Activated CD4-positive, alpha-beta T cell treated with anti-CD3 and anti-CD28 coated beads, Interleukin-2, Interleukin-4, amounts not matched to agents 100 ng/mL and 50 ng/mL, durations not matched to agents 16 hours and 8 hours (primary cell): ENCODE results near the gene GPR4.
"Not testable (repeated sequence)": the region's sequence is repeated elsewhere in the genome, so short reads cannot be mapped to it uniquely, and the experiment has no call there.

Source experiments
- DNase-seq: peaks from one replicate; pipeline ENCODE4 v3.0.0-alpha.2; 2020; ENCODE audit warnings: low spot score

The GPR4 gene

DNA sequence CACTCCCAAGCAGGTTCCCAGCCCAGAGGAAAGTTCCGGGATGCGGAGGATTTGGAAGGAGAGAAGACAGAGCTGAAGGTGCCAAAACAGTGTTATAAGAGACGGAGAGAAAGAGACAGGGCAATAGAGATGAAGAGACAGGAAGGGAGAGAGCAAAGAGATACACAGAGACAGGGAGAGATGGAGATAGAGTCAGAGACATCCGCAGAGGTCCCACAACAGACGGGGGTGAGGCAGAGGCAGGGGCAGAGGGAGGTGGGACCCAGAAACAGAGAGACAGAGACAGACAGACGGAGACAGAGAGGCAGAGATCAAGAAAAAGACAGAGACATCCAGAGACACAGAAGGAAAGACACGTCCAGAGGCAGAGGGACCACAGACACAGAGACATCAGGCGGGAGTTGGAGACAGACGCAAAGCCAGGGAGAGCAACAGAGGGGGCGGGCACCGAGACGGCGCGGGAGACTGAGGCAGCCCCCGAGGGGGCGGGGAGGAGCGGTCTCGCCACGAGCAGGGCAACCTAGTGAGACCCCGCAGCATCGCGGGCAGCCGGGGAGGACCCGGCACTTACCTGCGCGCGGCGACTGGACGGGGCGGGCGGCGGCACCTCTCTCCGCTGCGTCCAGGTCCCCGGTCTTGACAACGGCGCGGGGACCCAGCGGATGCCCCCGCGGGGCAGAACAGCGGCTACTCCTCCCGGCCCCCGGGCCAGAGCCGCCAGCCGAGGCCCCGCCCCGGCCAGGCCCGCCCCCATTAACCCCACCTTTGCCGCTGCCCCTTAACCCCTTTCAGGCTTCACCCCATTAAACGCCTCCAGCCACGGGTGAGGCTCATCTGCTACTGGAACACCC is at the start of gene GPR4:
Gene GPR4 (minus strand): TSS at position 689 of the 851 bp plus-strand sequence. CDS start 10,346 bp downstream, outside the sequence.
- no peak for DNase-seq

GRCh38 chr19:45650722-45651121 is 48.7 kb upstream of the GPR4 start:
- DNase-seq, result no peak

- no peak for DNase-seq
These were observed 44.3 kb upstream of the GPR4 start for GRCh38 chr19:45646345-45646698.

DNA sequence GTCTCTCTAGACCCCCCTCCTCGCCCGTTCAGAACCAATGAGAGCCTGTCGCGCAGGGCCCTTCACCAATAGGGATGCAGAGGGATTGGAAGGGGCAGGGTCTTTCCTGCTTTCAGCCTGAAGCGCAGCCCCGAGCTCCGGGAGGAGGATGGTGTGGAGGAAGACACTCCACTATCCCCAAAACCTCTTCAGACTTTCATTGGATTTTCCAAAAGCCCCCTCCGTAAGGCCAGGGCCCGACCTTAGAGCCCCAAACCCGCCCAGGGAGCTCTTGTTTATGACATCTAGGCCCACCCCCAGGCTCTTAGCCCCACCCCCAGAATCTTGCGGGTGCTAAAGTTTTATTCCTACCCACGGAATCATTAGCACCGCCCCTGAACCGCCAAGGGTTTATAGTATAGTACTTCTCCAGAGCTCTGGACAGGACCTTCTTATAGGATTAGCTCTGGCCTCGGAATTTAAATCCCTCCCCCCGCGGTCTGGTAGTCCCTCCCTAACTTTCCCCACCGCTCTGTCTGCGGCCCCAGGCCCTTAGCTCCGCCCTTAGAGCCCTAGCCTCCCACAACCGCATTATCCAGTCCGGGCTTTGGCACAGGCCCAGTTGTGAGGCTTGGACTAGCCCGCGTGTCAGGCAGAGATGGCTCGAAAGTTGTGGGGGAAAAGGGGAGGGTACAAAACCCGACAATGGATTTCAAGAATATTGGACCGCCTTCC is 43.8 kb upstream of the GPR4 start:
- peak; percentile 86 for DNase-seq

DNA sequence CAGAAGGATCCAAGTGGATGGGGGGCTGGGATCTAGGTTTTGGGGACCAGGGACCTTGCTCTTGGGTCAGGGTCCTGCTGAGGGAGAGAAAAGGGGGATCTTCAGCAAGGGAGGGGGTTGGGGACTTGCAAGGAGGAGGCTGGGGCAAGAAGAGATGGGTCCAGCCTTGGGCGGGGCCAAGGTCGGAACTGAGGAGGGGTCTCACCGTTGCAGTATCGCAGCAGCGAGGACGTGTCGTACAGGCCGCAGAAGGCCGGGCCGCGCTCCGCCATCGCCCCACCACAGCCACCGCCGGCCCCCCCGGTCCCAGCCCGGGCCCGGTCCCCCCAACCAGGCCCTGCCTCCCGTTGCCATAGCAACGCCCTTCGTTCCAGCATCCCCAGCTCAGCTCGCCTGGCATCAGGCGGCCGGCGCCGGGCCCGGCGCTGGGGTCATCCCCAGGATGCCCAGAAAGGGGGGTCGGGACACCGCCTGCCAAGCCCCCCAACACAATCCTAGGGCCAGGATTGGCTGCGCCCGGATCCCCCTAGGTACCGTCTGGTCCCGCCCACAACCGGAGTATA is 43.1 kb upstream of the GPR4 start:
- no peak for DNase-seq

DNA sequence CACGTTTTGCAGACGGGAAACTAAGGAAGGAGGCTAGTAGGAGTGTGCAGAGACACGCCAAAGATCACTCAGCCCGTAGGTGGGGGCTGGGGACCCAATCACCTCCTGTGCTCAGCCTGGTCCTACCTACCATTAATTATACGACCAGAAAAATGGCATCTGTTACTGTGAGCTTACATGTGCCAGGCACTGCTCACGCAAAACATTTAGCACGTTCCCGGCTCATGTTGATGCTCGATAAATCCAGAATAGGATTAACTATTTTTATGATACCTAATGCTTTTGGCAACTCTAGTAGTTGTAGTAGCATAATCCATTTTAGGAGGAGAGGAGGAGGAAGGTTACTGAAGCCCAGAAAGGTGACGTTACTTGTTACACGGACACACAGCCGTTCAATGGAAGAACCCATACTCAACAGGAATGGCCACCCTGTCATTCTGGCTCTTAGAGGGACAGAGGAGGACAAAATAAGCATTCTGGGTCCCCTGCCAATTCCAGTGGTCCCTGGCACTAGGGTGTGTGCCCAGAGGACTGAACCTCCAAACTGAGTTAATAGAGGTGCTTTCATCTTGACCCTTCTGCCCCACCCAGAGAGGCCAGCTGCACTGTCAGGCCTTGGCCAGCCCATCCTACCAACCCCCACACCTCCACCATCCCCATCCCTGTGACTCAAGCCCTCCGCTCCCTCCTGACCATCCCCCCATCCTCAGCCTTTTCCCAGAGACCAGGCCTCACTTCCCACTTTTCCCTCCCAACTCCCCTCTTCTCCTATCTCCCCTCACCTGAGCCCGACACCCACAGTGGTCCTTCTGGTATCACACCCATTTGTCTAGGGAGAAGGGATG is 42.1 kb upstream of the GPR4 start:
- no peak for DNase-seq

- peak; percentile 97 for DNase-seq
These were observed 41.3 kb upstream of the GPR4 start for GRCh38 chr19:45643024-45643926.

DNA sequence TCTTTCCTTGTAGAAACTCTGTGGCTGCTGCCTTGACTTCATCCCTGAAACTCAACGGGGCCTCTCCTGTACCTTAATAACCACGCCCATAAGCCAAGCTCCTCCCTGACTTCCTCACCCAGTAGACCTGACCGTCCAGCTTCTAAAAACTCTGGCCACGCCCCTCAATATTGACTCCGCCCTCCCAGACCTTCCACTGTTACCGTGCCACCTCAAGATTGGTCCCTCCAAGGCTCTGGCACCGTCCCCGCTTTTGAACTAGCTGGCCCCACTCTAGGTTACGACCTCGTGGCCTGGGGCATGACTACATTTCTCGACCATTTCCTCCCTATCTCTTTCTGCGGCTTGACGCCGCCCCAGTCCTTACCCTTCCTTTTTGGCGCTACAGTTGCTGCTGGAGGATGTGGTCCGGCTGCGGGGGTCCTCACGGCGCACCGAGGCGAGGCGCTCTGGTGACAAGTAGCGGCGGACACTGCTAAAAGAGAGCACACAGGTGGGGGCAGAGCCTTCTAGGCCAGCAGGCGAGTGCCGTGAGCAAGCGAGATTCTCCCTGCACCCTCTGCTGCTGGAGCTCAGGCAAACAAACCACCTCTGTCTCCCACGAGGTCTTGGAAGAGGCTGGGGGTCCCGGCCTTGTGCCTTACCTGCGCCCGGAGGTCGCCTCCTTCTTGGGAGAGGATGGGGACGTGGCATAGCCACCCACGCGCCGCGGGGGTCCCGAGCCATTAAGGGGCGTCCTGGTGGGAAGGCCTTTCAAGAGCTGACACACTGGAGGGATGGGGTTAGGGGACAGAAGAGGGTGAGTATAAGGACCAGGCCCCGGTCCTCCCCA is 39.5 kb upstream of the GPR4 start:
- DNase-seq, result peak; percentile 96

GRCh38 chr19:45640849-45641273 is 38.8 kb upstream of the GPR4 start:
- no peak for DNase-seq

DNA sequence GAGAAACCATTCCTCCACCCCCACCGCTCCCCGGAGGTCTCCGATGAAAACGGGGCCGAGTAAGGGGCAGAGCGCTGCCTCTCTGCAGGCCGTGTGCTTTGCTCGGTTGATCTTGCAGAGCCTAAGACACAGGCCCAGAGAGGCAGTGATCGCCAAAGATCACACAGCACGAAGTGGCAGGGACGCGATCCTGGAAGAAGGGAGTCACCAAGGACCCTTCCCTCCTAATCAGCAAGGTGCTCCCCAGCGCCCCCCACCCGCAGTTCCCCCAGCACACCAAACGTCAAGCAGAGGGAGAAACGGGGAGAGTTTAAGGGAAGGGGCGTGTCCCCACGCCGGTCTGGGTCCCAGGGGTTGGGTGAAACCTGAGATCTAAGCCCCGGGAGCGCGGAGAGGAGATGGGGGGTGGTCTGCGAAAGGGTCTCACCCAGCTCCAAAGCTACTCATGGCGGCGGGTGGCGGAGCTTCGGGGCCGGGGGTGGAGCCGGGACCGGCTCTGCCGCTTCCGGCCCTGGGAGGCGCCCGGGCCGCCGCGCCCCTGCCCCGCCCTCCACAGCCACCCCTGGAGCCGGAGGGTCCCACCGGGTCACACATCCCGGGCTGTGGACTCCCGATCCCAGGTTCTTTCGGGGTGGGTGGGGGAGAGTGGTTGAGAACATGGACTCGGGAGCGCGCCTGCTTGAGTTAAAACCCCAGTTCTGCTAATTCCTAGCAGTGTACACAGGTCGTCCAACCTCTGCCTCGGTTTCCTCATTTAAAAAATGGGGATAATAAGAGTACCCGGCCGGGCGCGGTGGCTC is 37.1 kb upstream of the GPR4 start, which contains the start of gene EML2:
Gene EML2 (minus strand): TSS at position 468 of the 800 bp plus-strand sequence. CDS start 21 bp downstream, at position 447.
- DNase-seq, result peak; percentile 50

DNA sequence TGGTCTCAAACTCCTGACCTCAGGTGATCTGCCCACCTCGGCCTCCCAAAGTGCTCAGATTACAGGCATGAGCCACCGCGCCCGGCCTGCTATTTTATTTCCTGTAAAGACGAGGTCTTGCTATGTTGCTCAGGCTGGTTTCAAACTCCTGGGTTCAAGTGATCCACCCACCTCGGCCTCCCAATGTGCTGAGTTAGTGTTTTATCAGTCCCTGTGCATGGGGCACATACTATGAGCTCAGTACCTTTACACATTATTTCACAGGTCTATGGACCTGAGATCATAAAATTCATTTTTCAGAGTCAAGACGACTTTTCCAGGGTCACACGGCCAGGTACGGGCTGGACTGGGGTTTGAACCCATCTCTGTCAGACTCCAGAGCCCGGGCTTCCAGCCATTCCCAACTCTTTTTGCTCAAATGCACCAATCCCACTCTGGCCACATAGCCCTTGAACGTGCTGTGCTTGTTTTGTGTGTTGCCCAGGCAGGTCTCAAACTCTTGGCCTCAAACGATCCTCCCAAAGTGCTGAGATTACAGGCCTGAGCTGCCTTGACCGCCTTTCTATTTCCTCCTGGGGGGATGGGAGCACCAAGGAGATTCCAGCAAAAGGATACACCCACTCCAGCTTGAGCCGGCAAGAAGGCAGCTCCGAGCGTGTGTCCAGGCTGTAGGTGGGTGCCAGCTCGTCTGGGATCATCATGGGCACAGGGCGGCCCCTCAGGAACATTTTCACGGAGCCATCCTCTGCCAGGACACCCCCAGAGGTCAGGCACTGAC is 36.1 kb upstream of the GPR4 start:
- no peak for DNase-seq

GRCh38 chr19:45636902-45637301 is 34.9 kb upstream of the GPR4 start:
- no peak for DNase-seq

DNA sequence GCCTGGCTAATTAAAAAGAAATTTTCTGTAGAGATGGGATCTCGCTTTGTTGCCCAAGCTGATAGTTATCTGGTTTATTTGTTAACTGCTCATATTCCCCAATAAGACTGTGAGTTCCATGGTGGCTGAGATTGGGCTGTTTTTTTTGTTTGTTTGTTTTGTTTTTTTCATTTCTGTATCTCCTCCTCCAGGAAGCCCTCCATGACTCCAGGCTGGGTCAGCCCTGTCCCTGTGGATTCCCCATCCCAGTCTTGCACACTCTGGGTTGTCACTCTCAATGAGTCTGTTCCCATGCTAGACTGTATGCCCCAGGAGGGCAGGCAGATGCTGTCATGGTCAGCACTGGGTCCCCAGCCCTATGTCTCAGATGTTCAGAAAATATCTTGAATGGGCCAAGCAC is 34.3 kb upstream of the GPR4 start:
- no peak for DNase-seq

DNA sequence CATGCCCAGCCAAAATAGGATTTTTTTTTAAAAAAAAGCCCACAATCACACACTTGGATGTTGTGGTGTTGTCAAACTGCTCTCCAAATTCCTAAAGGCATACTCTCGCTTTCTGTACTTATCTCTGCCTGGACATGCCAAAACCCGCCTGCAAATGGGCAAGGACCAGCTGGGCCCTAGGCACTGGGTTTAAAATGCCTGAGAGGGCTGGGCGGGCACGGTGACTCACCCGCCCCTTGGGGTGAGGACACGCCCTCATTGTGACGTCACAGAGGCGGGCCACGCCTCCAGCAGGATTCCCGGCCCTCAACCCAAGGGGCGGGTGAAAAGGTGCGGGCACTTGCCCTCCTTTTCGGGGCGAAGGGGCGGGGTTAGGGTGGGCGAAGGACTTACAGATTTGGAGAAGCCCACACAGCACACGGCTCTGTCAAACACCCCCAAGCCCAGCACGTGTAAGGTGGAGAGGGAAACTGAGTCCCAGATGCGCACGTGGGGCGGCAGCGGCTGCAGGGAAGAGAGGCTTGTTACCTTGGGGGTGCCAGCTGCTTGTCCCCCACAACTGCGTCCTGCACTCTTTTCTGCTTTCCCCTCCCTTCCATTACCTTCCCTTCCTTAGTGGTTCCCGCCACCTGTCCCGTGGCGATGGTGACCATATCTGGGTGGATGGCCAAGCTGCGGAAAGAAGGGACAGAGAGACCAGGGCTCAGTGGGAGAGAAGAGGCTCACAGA is 30.6 kb upstream of the GPR4 start:
- peak; percentile 54 for DNase-seq

GRCh38 chr19:45630463-45630862 is 28.5 kb upstream of the GPR4 start:
- peak; percentile 66 for DNase-seq

- DNase-seq, result no peak
These were observed 27.7 kb upstream of the GPR4 start for GRCh38 chr19:45629704-45630103.

DNA sequence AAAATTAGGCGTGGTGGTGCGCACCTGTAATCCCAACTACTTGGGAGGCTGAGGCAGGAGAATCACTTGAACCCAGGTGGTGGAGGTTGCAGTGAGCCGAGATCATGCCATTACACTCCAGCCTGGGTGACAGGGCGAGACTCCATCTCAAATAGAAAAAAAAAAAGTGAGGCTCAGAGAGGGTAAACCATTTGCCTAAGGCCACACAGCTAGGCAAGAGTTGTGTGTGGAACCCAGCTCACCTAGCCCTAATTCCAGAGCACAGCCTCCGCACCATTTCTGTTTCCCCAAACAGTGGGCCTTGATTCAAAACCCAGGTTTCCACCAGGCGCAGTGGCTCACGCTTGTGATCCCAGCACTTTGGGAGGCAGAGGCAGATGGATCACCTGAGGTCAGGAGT is 26.2 kb upstream of the GPR4 start:
- DNase-seq, result not testable (repeated sequence)

DNA sequence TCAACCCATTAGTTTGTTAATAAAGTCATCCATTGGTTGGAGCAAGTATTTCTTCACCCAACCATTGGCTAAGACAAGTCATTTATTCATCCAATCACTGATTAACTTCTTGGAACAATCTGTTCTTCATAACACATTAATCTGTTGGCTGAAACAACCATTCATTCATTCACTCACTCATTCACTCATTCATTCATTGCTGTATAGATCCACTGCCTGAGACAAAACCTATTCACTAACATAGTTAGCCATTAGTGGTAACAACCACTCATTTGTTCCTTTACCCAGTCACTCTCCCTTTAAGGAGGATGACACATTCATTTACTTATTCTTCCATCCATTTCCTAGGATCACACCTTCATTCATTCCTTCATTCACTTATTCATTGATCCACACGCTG is 22.0 kb upstream of the GPR4 start:
- DNase-seq, result no peak
